Type B pancreatic cell (in vitro differentiated cells): ENCODE measurements around the gene LRTM2. TPM values are rescaled to one million over a fixed set of nuclear protein-coding genes. Genes with fewer than 3 reads are reported as not detected.

Source experiments
- DNase-seq: peaks from one replicate; pipeline ENCODE4 v3.0.0; 2021; ENCODE audit warnings: mixed read lengths; ENCODE audit not compliant: unreplicated experiment; ENCODE audit errors: extremely low spot score
- H3K27ac Mint-ChIP-seq: 2 replicates; pipeline ENCODE4 v1.8.0; 2021; ENCODE audit warnings: mild to moderate bottlenecking, mixed read lengths
- H3K27me3 Mint-ChIP-seq: 2 replicates; pipeline ENCODE4 v1.8.0; 2021; ENCODE audit warnings: mixed read lengths
- H3K36me3 Mint-ChIP-seq: 2 replicates; pipeline ENCODE4 v1.8.0; 2021; ENCODE audit warnings: mixed read lengths
- H3K4me1 Mint-ChIP-seq: one replicate; pipeline ENCODE4 v1.8.0; 2021; ENCODE audit warnings: mixed read lengths; ENCODE audit not compliant: unreplicated experiment
- H3K4me3 Mint-ChIP-seq: 2 replicates; pipeline ENCODE4 v1.8.0; 2021; ENCODE audit warnings: mild to moderate bottlenecking, mixed read lengths
- H3K9me3 Mint-ChIP-seq: 2 replicates; pipeline ENCODE4 v1.8.0; 2021; ENCODE audit warnings: mixed read lengths
- CTCF ChIP-seq: fragments of 200-600 bp; sonication (generic); conservative IDR thresholded peaks from 2 replicates; pipeline ENCODE4 v1.5.0; 2021; ENCODE audit warnings: antibody characterized with exemption, mild to moderate bottlenecking
- total RNA-seq: library from RNA; stranded (reverse); gene quantifications from 2 replicates; pipeline ENCODE4 v1.2.1, GENCODE V29; 2021; ENCODE audit warnings: low replicate concordance

The LRTM2 gene
- total RNA-seq, 1 donor from 2014 or later, result 0.12 TPM

DNA sequence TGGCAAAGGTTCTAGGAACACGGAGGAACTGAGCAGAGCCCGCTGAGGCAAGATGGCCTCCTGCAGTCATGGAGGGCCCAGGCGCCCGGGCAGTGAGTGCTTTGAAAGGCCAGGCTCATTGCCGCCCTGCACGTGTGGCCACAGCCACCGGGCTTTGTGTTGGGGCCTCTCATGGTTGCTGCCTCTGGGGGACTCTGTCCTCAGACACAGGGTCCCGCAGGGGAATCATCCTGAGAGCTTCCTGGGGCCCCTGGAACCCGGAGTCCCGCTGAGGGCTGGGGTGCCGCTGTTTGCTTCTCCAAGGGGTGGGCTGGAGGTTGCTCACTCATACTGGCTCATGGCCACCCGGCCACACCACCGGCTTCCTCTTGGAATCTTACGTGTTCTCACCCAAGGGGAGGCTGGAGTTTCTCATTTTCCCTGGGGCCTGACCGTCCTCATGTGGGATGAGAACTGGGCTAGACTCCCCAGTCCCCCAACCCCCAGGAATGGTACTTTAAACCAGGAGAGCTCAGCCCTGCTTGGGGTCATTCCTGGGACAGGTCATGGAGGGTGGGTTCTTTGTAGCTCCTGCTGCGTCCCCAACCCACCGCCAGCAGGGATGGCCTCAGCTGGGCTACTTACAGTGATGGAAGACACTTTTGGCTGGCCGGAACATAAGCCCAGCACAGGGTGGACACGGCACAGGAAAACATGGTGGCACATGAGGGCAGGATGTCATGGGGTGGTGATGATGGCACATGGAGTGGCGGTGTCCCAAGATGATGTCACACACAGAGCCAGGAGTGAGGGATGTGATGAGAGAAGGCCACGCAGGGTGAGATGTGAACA is 21.1 kb upstream of the LRTM2 start:
- H3K27ac Mint-ChIP-seq, result no peak overlapping the region
- no peak overlapping the region for H3K4me3 Mint-ChIP-seq
- DNase-seq, result peak; percentile 67
- peaks cover 1% of the 10 kb centered on the region for H3K9me3 Mint-ChIP-seq
- no peak for TF ChIP-seq CTCF
- peaks cover 23% of the 10 kb centered on the region for H3K27me3 Mint-ChIP-seq
- peaks cover 6% of the 10 kb centered on the region for H3K4me1 Mint-ChIP-seq
- no peaks in the 10 kb centered on the region for H3K36me3 Mint-ChIP-seq

DNA sequence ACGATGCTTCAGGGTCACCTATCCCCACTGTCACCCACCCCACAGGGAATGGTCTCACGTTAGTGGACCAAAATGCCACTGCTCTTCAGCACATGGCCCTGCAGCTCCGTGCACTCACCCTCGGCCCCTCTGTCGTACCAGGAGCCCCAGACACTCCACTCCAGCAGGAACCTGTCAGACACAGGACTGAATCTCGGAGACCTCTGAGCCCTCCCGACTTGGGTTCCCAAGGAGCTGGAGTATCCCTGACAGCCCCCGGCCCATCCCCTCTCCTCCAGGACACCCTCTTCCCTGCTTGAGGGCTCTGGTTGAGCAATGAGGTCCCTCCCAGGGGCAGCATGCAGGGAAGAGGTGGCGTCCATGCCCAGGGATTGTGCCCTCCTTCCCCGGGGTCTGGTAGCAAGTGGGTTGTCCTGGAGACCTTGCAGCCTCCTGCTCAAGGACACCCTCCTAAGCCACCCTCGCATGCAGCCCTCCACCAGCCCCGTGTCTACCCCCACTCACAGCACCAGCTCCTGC is 20.4 kb upstream of the LRTM2 start:
- DNase-seq, result peak; percentile 59
- H3K27ac Mint-ChIP-seq, result no peak overlapping the region
- no peaks in the 10 kb centered on the region for H3K36me3 Mint-ChIP-seq
- no peak overlapping the region for H3K4me3 Mint-ChIP-seq
- peaks cover 6% of the 10 kb centered on the region for H3K9me3 Mint-ChIP-seq
- peaks cover 22% of the 10 kb centered on the region for H3K27me3 Mint-ChIP-seq
- no peak for TF ChIP-seq CTCF
- peaks cover 10% of the 10 kb centered on the region for H3K4me1 Mint-ChIP-seq

DNA sequence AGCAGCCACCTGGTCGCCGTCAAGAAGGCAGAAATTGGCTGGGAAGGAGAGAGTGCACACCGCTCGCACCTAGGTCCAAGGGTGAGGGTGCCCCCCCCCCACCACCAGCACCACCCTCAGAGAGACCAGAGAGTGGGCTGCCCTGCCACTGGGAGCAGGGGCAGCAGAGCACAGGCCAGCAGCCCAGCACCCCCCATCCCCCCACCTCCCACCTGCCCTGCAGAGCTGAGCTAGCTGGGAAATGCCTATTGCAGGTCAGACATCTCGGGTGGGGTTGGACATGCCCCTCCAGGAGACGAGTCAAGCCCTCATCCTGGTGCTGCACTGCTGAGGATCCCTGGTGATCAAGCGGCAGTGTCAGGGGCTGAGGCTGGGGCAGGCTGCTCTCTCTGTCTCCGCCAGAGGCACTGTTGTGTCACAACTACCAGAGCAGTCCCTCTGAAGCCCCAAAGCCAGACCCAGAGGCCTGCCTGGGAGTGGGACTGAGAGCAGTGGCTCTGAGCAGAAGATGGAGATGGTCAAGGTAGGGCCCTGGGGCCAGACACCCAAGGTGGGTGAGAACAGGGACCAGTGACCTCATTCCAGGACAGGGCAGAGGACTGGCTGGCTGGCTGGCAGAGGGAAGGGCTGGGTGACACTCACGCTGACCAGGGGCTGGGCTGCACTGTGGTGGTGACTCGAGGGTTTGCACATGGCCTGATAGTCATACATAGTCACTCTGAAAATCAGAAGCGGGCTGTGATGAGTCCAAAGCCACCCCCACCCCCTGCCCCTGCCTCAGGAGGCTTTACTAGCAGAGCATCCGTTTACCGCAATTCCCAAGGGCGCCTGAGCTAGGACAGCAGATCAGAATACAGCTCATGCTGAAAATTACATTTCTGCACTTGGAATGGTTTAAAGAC is 19.7 kb upstream of the LRTM2 start:
- Mint-ChIP-seq H3K9me3 (peaks cover 6% of the 10 kb centered on the region), H3K36me3 (no peaks in the 10 kb centered on the region), H3K27ac (no peak overlapping the region), H3K27me3 (peaks cover 20% of the 10 kb centered on the region), H3K4me3 (no peak overlapping the region), H3K4me1 (peaks cover 9% of the 10 kb centered on the region)
- TF ChIP-seq CTCF, result peak; percentile 40
- peak; percentile 62 for DNase-seq

DNA sequence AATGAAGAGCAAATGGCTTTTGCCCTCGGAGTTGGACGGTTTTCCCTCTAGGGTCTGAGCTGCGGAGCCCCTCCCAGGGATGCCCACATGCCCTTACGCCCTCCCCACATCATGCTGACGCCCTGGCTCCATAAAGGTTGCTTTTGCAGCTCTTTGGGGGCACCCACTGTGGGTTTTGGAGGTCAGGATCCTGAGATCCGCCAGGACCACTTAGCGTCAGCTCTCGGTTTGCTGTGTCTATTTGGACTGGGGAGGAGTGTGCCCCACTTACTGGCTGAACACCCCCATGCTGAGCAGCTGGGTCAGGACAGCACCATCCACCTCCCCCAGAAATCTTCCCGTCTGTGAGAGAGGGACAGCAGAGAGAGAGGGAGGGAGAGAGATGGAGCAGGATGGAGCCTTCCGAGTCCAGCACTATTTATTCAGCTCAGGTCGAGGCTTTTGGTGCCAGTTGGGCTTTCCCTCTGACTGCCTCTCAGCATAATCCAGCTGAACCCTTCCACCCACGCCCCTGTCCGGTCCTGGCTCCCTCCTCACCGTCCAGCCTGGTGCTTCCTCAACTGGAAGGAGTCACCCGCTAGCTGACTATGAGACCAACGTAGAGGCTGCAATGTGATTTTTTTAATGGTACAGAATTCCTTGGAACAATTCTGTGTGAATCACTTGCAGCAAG is 18.9 kb upstream of the LRTM2 start:
- Mint-ChIP-seq H3K36me3 (no peaks in the 10 kb centered on the region), H3K27ac (peak overlapping the region; percentile 21), H3K9me3 (peaks cover 6% of the 10 kb centered on the region), H3K27me3 (peaks cover 17% of the 10 kb centered on the region), H3K4me1 (peaks cover 6% of the 10 kb centered on the region), H3K4me3 (no peak overlapping the region)
- peak; percentile 62 for DNase-seq
- TF ChIP-seq CTCF, result no peak

- DNase-seq, result no peak
- Mint-ChIP-seq H3K4me1 (peaks cover 6% of the 10 kb centered on the region), H3K27ac (no peak overlapping the region), H3K9me3 (peaks cover 6% of the 10 kb centered on the region), H3K4me3 (no peak overlapping the region), H3K27me3 (peaks cover 13% of the 10 kb centered on the region), H3K36me3 (no peaks in the 10 kb centered on the region)
- TF ChIP-seq CTCF, result no peak
Measured at GRCh38 chr12:1803736-1804135, 16.6 kb upstream of the LRTM2 start.
